Panc1 (cell line): Measurements from ENCODE around the gene TXK. TPM values are rescaled to one million over a fixed set of nuclear protein-coding genes. Genes with fewer than 3 reads are reported as not detected.

ENCODE experiments used
- ATAC-seq: fragments of 200-7000 bp; cut with Tn5 transposase; 2 replicates; pipeline ENCODE4 v1.9.1; 2020; ENCODE audit warnings: mild to moderate bottlenecking, moderate library complexity
- BruUV-seq: library from RNA; stranded (reverse); fragments of 400-500 nt; replicated peaks from 2 replicates; lab custom pipeline; 2021; lab: Mats Ljungman, UMichigan
- CTCF ChIA-PET: fragments of 300-600 bp; sonication (Branson Sonifier 250); formaldehyde crosslinking; loops from one replicate; lab custom pipeline; 2022; ENCODE audit warnings: antibody characterized with exemption; lab: Charles Lee
- POLR2A ChIA-PET: fragments of 300-600 bp; sonication (Branson Sonifier 250); formaldehyde crosslinking; loops from one replicate; lab custom pipeline; 2022; ENCODE audit warnings: antibody characterized with exemption; lab: Charles Lee
- DNase-seq: peaks from one replicate; pipeline ENCODE4 v3.0.0-alpha.2; 2010; ENCODE audit warnings: low read depth, low spot score
- H3K27ac ChIP-seq: 2 replicates; pipeline ENCODE4 v1.5.1; 2011; ENCODE audit warnings: mild to moderate bottlenecking, low read length, inconsistent platforms
- H3K27me3 ChIP-seq: fragments of 200-500 bp; sonication (Bioruptor generic); 2 replicates; pipeline ENCODE4 v1.6.0; 2014; ENCODE audit warnings: low read length, inconsistent platforms; ENCODE audit not compliant: control insufficient read depth, insufficient read depth
- H3K36me3 ChIP-seq: fragments of 200-500 bp; sonication (Bioruptor generic); 2 replicates; pipeline ENCODE4 v1.5.1; 2014; ENCODE audit warnings: inconsistent platforms, mild to moderate bottlenecking, low read length, moderate library complexity; ENCODE audit not compliant: control insufficient read depth, insufficient read depth
- H3K4me1 ChIP-seq: 2 replicates; pipeline ENCODE4 v1.5.1; 2011; ENCODE audit warnings: inconsistent platforms, mild to moderate bottlenecking, low read length, moderate library complexity; ENCODE audit not compliant: control insufficient read depth, insufficient read depth
- H3K4me3 ChIP-seq, 2 experiments: 2 replicates each; pipeline ENCODE4 v1.5.1; 2011 to 2012; ENCODE audit warnings: low read depth in 2 of 2, low read length in 2 of 2, mild to moderate bottlenecking in 2 of 2, inconsistent platforms in 1 of 2, moderate library complexity in 1 of 2
- H3K9me3 ChIP-seq: fragments of 200-500 bp; sonication (Bioruptor generic); 2 replicates; pipeline ENCODE4 v1.5.1; 2014; ENCODE audit warnings: low read depth, mild to moderate bottlenecking, inconsistent platforms, low read length, moderate library complexity; ENCODE audit not compliant: control insufficient read depth, insufficient read depth
- POLR2AphosphoS5 ChIP-seq: IDR thresholded peaks from 2 replicates; pipeline ENCODE4 v1.6.1; 2012; ENCODE audit warnings: mild to moderate bottlenecking, low read depth, low read length, moderate library complexity
- SIN3A ChIP-seq: IDR thresholded peaks from 2 replicates; pipeline ENCODE4 v1.6.1; 2012; ENCODE audit warnings: low read depth, mild to moderate bottlenecking, low read length, moderate library complexity, borderline replicate concordance; ENCODE audit not compliant: insufficient read depth
- TCF7L2 ChIP-seq: IDR thresholded peaks from 2 replicates; pipeline ENCODE4 v1.6.1; 2011; ENCODE audit warnings: mild to moderate bottlenecking, low read depth, low read length, inconsistent platforms
- in situ Hi-C: cut with HindIII; loops from 2 replicates; pipeline ENCODE4 v1.10.0; 2016; ENCODE audit warnings: low sequenced_read_pairs, low pct_unique_long_range_greater_than_20kb
- intact Hi-C: fragments of 100-400 bp; cut with micrococcal nuclease; formaldehyde crosslinking; loops from one replicate; pipeline ENCODE4 v1.10.0; 2022; ENCODE audit not compliant: unreplicated experiment
- total RNA-seq: library from RNA; stranded (reverse); gene quantifications from one replicate; pipeline ENCODE4 v1.2.1, GENCODE V29; 2021; ENCODE audit not compliant: unreplicated experiment
- TF ChIP-seq, protein P1 (sequence below), 2 experiments: IDR thresholded peaks; 2 replicates each; pipeline ENCODE4 v1.6.1; 2011 to 2012; ENCODE audit warnings: low read depth in 2 of 2, control low read depth in 1 of 2, low read length in 1 of 2, mild to moderate bottlenecking in 1 of 2, moderate library complexity in 1 of 2; ENCODE audit not compliant: insufficient read depth in 1 of 2
- TF ChIP-seq, protein P2 (sequence below): fragments of 450-650 bp; IDR thresholded peaks from 2 replicates; pipeline ENCODE4 v1.5.1; 2017; ENCODE audit warnings: mild to moderate bottlenecking

TXK gene
- total RNA-seq, 1 experiment from 2014 or later, result 0.26 TPM

DNA sequence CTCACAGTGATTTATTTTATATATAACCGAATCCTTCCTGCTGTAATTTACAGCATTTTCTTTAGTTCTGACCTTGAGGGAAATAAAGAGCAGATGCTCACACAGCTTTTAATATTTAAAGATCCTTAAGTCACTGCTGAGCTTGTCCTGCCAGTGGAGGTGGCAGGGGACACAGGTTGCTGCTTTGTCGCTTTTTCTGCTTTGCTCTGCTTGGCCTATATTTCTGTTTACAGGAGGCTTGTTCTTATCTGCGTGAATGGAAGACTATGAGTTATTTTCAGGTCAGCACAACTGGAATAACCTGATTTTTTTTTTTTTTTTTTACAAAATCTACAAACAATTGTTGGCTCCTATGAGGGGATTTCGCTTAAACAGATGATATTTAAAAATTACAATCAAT lies 2.3 kb downstream of the TXK start:
- no peaks in the 10 kb centered on the region for H3K27me3 ChIP-seq
- in situ Hi-C loops (no loop called here), intact Hi-C loops (no loop called here)
- H3K9me3 ChIP-seq, result no peaks in the 10 kb centered on the region
- no peaks in the 10 kb centered on the region; the same call in 1 of the 2 replicates for H3K4me1 ChIP-seq
- no peak overlapping the region for H3K27ac ChIP-seq
- no TSS peak for BruUV-seq
- ChIA-PET POLR2A (no interaction called here), CTCF (no interaction called here)
- H3K36me3 ChIP-seq, result no peaks in the 10 kb centered on the region
- DNase-seq, result no peak
- TF ChIP-seq, protein P1, sequence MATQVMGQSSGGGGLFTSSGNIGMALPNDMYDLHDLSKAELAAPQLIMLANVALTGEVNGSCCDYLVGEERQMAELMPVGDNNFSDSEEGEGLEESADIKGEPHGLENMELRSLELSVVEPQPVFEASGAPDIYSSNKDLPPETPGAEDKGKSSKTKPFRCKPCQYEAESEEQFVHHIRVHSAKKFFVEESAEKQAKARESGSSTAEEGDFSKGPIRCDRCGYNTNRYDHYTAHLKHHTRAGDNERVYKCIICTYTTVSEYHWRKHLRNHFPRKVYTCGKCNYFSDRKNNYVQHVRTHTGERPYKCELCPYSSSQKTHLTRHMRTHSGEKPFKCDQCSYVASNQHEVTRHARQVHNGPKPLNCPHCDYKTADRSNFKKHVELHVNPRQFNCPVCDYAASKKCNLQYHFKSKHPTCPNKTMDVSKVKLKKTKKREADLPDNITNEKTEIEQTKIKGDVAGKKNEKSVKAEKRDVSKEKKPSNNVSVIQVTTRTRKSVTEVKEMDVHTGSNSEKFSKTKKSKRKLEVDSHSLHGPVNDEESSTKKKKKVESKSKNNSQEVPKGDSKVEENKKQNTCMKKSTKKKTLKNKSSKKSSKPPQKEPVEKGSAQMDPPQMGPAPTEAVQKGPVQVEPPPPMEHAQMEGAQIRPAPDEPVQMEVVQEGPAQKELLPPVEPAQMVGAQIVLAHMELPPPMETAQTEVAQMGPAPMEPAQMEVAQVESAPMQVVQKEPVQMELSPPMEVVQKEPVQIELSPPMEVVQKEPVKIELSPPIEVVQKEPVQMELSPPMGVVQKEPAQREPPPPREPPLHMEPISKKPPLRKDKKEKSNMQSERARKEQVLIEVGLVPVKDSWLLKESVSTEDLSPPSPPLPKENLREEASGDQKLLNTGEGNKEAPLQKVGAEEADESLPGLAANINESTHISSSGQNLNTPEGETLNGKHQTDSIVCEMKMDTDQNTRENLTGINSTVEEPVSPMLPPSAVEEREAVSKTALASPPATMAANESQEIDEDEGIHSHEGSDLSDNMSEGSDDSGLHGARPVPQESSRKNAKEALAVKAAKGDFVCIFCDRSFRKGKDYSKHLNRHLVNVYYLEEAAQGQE (IDR thresholded peaks at IDR 0.05; ENCODE audit: insufficient read depth in 1 of 2, low read depth in 2 of 2, low read length in 1 of 2), result no peak
- TF ChIP-seq SIN3A (no peak), TCF7L2 (no peak), POLR2AphosphoS5 (no peak)
- TF ChIP-seq, protein P2, sequence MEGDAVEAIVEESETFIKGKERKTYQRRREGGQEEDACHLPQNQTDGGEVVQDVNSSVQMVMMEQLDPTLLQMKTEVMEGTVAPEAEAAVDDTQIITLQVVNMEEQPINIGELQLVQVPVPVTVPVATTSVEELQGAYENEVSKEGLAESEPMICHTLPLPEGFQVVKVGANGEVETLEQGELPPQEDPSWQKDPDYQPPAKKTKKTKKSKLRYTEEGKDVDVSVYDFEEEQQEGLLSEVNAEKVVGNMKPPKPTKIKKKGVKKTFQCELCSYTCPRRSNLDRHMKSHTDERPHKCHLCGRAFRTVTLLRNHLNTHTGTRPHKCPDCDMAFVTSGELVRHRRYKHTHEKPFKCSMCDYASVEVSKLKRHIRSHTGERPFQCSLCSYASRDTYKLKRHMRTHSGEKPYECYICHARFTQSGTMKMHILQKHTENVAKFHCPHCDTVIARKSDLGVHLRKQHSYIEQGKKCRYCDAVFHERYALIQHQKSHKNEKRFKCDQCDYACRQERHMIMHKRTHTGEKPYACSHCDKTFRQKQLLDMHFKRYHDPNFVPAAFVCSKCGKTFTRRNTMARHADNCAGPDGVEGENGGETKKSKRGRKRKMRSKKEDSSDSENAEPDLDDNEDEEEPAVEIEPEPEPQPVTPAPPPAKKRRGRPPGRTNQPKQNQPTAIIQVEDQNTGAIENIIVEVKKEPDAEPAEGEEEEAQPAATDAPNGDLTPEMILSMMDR, result no peak
- no peak overlapping the region for H3K4me3 ChIP-seq
- no peak for ATAC-seq

DNA sequence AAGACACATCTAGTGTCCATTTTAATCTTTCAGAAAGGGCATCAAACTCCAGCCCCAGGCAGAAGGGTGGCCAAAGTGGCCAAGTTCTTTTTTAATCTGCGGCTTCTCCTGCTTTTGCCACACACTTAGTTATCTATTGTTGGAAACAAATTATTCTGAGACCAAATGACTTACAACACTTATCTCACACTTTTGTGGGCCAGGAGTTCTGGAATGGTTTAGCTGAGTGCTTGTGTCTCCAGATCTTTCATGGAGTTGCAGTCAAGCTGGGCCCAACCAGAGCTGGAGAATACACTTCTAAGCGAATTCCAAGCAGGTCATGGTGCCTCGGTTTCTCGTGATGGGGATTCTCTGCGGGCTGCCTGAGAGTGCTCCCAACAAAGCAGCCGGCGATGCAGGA lies 4.0 kb downstream of the TXK start:
- no peak overlapping the region for H3K4me3 ChIP-seq
- ChIA-PET CTCF (no interaction called here), POLR2A (no interaction called here)
- no peak for ATAC-seq
- no peak for DNase-seq
- H3K4me1 ChIP-seq, result no peaks in the 10 kb centered on the region; the same call in 1 of the 2 replicates
- no peaks in the 10 kb centered on the region for H3K36me3 ChIP-seq
- in situ Hi-C loops (no loop called here), intact Hi-C loops (no loop called here)
- TF ChIP-seq, protein P1 (IDR thresholded peaks at IDR 0.05; ENCODE audit: insufficient read depth in 1 of 2, low read depth in 2 of 2, low read length in 1 of 2), result no peak
- TF ChIP-seq POLR2AphosphoS5 (no peak), TCF7L2 (no peak), SIN3A (no peak)
- TF ChIP-seq, protein P2, result no peak
- H3K27me3 ChIP-seq, result no peaks in the 10 kb centered on the region
- H3K27ac ChIP-seq, result no peak overlapping the region
- no TSS peak for BruUV-seq
- no peaks in the 10 kb centered on the region for H3K9me3 ChIP-seq
